Esophagus squamous epithelium (tissue), 5 donors: ENCODE measurements around the gene INAFM1. TPM values are rescaled to one million over a fixed set of nuclear protein-coding genes. Genes with fewer than 3 reads are reported as not detected.
A peak's percentile ranks its signal among the peaks of the same experiment; 100 is the strongest.
"Not testable (repeated sequence)": the region's sequence is repeated elsewhere in the genome, so short reads cannot be mapped to it uniquely, and the experiment has no call there.

Experiments
- DNase-seq: peaks from one replicate; lab custom pipeline; 2025; lab: John Stamatoyannopoulos, UW
- H3K27ac ChIP-seq, 4 donors: fragments of 200-600 bp; sonication (generic); one replicate each; pipeline ENCODE4 v1.5.1; 2016 to 2019; ENCODE audit warnings: mild to moderate bottlenecking in 1 of 4
- H3K27me3 ChIP-seq, 4 donors: fragments of 200-600 bp; sonication (generic); 1 replicate in 3 of 4; 2 replicates in 1 of 4; pipeline versions ENCODE4 v1.5.1 to v1.6.0; 2017 to 2021; ENCODE audit warnings: antibody characterized with exemption in 1 of 4
- H3K36me3 ChIP-seq, 3 donors: fragments of 200-600 bp; sonication (generic); one replicate each; pipeline ENCODE4 v1.5.1; 2016 to 2019
- H3K4me1 ChIP-seq, 3 donors: fragments of 200-600 bp; sonication (generic); one replicate each; pipeline ENCODE4 v1.5.1; 2017 to 2019
- H3K4me3 ChIP-seq, 4 donors: fragments of 200-600 bp; sonication (generic); 1 replicate in 3 of 4; 2 replicates in 1 of 4; pipeline ENCODE4 v1.5.1; 2016 to 2019; ENCODE audit warnings: mild to moderate bottlenecking in 2 of 4, moderate library complexity in 1 of 4
- H3K9me3 ChIP-seq, 3 donors: fragments of 200-600 bp; sonication (generic); one replicate each; pipeline ENCODE4 v1.5.1; 2016 to 2019
- POLR2A ChIP-seq, 4 donors: fragments of 450-650 bp; IDR thresholded peaks; one replicate each; pipeline ENCODE4 v1.6.1; 2017; ENCODE audit warnings: antibody characterized with exemption in 4 of 4, mild to moderate bottlenecking in 4 of 4, moderate library complexity in 3 of 4
- whole genome bisulfite sequencing, 2 donors: methylation state at CpG; one replicate each; pipeline ENCODE4 v1.1.5; 2018; 5-methylcytosine and 5-hydroxymethylcytosine counted together
- intact Hi-C: fragments of 100-400 bp; cut with DNase I; formaldehyde crosslinking; loops from one replicate; pipeline ENCODE4 v1.15.0; 2022
- total RNA-seq, 4 donors: library from RNA; depleted of rRNA; stranded (reverse); fragments of >200 nt; gene quantifications; one replicate each; pipeline ENCODE4 v1.1.0, GENCODE V29; 2016
- TF ChIP-seq, protein P1 (sequence below), 6 experiments: fragments of 450-650 bp in 4 of 6; fragments of 200-600 bp in 2 of 6; sonication (generic) in 2 of 6; IDR thresholded peaks; one replicate each; pipeline ENCODE4 v1.5.1; 2016 to 2019; ENCODE audit warnings: antibody characterized with exemption in 6 of 6, mild to moderate bottlenecking in 4 of 6, moderate library complexity in 4 of 6
- donor health status: DM: yes; HTN: yes; CAD: no.

INAFM1 gene
- total RNA-seq, 4 donors from 2014 or later: 1.4 to 8.2 (median 3.5) TPM

DNA sequence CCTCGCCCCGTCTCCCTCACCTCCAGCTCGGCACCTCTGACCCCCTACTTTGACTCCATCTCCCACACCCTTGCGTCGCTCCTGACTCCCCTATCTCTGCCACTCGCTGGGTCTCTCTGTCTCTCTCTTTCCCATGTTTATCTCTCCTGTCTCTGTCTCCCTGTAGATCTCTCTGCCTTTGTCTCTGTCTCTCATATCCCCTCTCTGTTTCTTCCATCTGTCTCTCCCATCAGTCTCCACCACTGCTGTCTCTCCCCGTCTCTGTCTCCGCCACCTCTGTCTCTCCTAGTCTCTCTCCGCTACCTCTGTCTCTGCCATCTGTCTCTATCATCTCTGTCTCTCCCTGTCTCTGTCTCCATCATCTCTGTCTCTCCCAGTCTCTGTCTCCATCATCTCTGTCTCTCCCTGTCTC, 31.3 kb upstream of the INAFM1 start:
- Histone ChIP-seq H3K27me3 (peaks cover 0 to 48% (median 0%) of the 10 kb centered on the region in 4 donors), H3K4me1 (peaks cover 33 to 53% (median 35%) of the 10 kb centered on the region in 3 donors), H3K36me3 (no peaks in the 10 kb centered on the region), H3K9me3 (no peaks in the 10 kb centered on the region), H3K27ac (peak overlapping the region; percentile 63 to 77 (median 65)), H3K4me3 (peak overlapping the region in 2 of 4 donors; percentile 39 to 53)
- intact Hi-C loops: loop anchor here (5.0 kb wide), 1 partner anchor 91 kb away; no protein-coding TSS in a partner anchor
- 25 to 28% methylated on average over 6 of the region's 9 CpGs for WGBS, 2 donors
- TF ChIP-seq POLR2A (IDR thresholded peaks at IDR 0.05): no peak
- TF ChIP-seq, protein P1, sequence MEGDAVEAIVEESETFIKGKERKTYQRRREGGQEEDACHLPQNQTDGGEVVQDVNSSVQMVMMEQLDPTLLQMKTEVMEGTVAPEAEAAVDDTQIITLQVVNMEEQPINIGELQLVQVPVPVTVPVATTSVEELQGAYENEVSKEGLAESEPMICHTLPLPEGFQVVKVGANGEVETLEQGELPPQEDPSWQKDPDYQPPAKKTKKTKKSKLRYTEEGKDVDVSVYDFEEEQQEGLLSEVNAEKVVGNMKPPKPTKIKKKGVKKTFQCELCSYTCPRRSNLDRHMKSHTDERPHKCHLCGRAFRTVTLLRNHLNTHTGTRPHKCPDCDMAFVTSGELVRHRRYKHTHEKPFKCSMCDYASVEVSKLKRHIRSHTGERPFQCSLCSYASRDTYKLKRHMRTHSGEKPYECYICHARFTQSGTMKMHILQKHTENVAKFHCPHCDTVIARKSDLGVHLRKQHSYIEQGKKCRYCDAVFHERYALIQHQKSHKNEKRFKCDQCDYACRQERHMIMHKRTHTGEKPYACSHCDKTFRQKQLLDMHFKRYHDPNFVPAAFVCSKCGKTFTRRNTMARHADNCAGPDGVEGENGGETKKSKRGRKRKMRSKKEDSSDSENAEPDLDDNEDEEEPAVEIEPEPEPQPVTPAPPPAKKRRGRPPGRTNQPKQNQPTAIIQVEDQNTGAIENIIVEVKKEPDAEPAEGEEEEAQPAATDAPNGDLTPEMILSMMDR (IDR thresholded peaks at IDR 0.05): no peak
- DNase-seq: no peak

DNA sequence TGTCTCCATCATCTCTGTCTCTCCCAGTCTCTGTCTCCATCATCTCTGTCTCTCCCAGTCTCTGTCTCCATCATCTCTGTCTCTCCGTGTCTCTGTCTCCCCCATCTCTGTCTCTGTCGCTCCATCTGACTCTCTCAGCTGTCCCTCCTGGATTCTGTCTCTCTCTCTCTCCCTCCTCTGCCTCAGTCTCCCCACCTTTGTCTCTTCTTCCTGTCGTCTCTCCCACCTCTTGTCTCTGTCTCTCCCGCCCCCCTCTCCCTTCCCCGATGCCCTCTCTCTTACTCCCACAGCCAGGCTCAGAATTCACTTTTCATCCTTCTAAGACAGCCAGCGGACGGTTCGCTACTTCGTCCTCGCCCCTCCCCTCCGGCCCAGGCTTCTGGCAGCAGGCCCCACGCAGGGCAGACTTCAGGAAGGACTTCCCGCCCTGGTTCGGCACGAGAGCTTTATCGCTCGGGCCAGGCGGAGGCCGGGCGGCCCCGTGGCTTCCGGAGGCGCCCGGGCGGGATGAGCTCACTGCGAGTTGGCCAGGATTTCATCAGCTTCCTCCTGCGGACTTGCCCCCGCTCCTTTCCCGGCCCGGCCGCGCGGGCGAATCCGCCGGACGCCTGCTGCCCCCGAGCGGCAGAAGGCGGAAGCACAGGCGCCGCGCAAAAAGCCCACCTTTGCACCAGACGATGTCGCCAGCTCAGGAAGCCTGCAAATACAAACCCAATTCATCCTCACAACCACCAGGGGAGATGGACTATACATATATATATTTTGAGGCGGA, 30.7 kb upstream of the INAFM1 start:
- 3 to 4% methylated on average over 10 to 28 of the region's 46 CpGs for WGBS, 2 donors
- peaks cover 33 to 51% (median 35%) of the 10 kb centered on the region in 3 donors for H3K4me1 ChIP-seq
- peak overlapping the region; percentile 63 to 77 (median 65) for H3K27ac ChIP-seq
- peak overlapping the region in 3 of 4 donors; percentile 39 to 53 (median 39) for H3K4me3 ChIP-seq
- peaks cover 0 to 45% (median 0%) of the 10 kb centered on the region in 4 donors for H3K27me3 ChIP-seq
- no peaks in the 10 kb centered on the region for H3K36me3 ChIP-seq
- no peaks in the 10 kb centered on the region for H3K9me3 ChIP-seq
- intact Hi-C loops: loop anchor here (5.0 kb wide), 1 partner anchor 92 kb away; no protein-coding TSS in a partner anchor
- no peak for DNase-seq
- TF ChIP-seq, protein P1 (IDR thresholded peaks at IDR 0.05): peak; percentile 99 to 100 (median 99)
- TF ChIP-seq POLR2A (IDR thresholded peaks at IDR 0.05): peak in 1 of 4 donors; percentile 37

DNA sequence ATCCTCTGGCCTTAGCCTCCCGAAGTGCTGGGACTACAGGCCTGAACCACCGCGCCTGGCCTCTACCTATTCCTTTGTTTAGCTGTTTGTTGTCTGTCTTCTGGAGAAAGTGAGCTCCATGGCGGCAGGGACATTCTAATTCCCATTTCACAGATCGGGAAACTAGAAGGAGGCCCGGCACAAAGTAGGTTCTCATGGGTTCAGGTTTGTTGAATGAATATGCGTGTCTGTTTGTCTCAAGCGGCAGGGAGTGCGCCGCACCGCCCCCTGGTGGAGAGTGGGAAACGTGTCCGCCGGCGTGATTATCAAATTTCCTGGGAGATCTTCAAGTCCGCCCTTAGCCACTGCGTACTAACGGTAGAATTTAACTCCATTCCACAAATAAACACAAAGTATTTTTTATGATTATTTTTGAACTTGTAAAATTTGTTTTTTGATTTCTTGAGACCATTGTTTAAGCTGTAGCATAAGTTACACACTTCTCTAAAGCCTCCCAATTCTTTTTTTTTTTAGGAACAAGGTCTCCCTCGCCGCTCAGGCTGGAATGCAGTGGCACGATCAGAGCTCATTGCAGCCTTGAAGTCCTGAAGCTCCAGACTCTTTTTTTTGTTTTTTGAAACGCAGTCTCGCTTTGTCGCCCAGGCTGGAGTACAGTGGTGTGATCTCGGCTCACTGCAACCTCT, 27.2 kb upstream of the INAFM1 start:
- WGBS, 2 donors: 31 to 34% methylated on average over 25 of the region's 25 CpGs
- DNase-seq: no peak
- no peak overlapping the region for H3K4me3 ChIP-seq
- peaks cover 0 to 19% (median 0%) of the 10 kb centered on the region in 4 donors for H3K27me3 ChIP-seq
- TF ChIP-seq, protein P1 (IDR thresholded peaks at IDR 0.05): peak; percentile 83 to 93 (median 88)
- no peak for TF ChIP-seq POLR2A (IDR thresholded peaks at IDR 0.05)
- no peak overlapping the region for H3K27ac ChIP-seq
- no peaks in the 10 kb centered on the region for H3K9me3 ChIP-seq
- intact Hi-C loops: no loop called here
- peaks cover 14 to 44% (median 17%) of the 10 kb centered on the region in 3 donors for H3K4me1 ChIP-seq
- H3K36me3 ChIP-seq: no peaks in the 10 kb centered on the region

DNA sequence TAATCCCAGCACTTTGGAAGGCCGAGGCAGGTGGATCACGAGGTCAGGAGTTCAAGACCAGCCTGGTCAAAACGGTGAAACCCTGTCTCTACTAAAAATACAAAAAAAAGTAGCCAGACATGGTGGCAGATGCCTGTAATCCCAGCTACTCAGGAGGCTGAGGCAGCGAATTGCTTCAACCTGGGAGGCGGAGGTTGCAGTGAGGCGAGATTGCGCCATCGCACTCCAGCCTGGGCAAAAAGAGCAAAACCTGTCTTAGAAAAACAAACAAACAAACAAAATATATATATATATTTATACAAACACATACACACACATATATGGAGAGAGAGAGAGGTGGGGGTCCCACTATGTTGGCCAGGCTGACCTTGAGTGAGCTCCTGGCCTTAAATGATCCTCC, 21.7 kb upstream of the INAFM1 start:
- WGBS, 2 donors: 73 to 74% methylated on average over 5 to 7 of the region's 8 CpGs
- H3K27me3 ChIP-seq, intact Hi-C loops, H3K9me3 ChIP-seq, H3K36me3 ChIP-seq, DNase-seq, H3K4me3 ChIP-seq: not testable (repeated sequence)
- Histone ChIP-seq H3K27ac (peak overlapping the region in 2 of 4 donors; percentile 49 to 54), H3K4me1 (peaks cover 14 to 60% (median 14%) of the 10 kb centered on the region in 3 donors)

DNA sequence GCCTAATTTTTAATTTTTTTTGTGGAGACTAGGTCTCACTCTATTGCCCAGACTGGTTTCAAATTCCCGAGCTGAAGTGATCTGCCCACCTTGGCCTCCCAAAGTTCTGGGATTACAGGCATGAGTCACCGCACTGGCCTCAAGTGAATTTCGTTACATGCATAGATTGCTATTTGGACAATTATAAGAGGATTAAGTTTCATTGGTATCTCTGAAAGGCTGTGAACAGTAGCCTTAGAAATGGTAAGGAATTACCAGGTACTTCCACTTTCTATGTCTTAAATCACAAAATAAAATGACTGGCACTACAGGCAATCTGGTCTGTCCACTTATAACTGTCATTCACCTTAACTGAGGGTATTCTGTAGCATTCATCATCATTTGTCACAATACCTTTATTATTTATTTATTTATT, 21.2 kb upstream of the INAFM1 start:
- 43 to 48% methylated on average over 3 of the region's 3 CpGs for WGBS, 2 donors
- no peaks in the 10 kb centered on the region for H3K9me3 ChIP-seq
- H3K27me3 ChIP-seq: no peaks in the 10 kb centered on the region
- no peak for DNase-seq
- intact Hi-C loops: no loop called here
- H3K4me3 ChIP-seq: no peak overlapping the region
- H3K4me1 ChIP-seq: peaks cover 19 to 65% (median 19%) of the 10 kb centered on the region in 3 donors
- H3K27ac ChIP-seq: peak overlapping the region in 3 of 4 donors; percentile 10 to 54 (median 49)
- TF ChIP-seq POLR2A (IDR thresholded peaks at IDR 0.05): no peak
- TF ChIP-seq, protein P1 (IDR thresholded peaks at IDR 0.05): no peak
- H3K36me3 ChIP-seq: peaks cover 0 to 4% (median 0%) of the 10 kb centered on the region in 3 donors
